K562 (cell line): Measurements from ENCODE around the gene PCCA. TPM values are rescaled to one million over a fixed set of nuclear protein-coding genes. Genes with fewer than 3 reads are reported as not detected.

ENCODE experiments used
- ATAC-seq: fragments of 200-7000 bp; cut with Tn5 transposase; 3 replicates; pipeline ENCODE4 v1.9.1; 2020; ENCODE audit warnings: moderate library complexity
- BruUV-seq: library from RNA; stranded (reverse); fragments of 400-500 nt; replicated peaks from 2 replicates; lab custom pipeline; 2021; lab: Mats Ljungman, UMichigan
- CTCF ChIA-PET: fragments of 300-600 bp; formaldehyde crosslinking; extraction: SDS; loops from one replicate; lab custom pipeline; 2021; ENCODE audit warnings: low intra/inter-chr PET ratio; lab: Yijun Ruan, JAX
- POLR2A ChIA-PET: fragments of 300-600, 350-650 bp; sonication (Branson Sonifier 250); formaldehyde crosslinking; extraction: SDS; loops from one replicate; lab custom pipeline; 2021; ENCODE audit warnings: antibody characterized with exemption, inconsistent platforms; lab: Yijun Ruan, JAX
- DNase-seq, 4 experiments: peaks; one replicate each; pipeline versions ENCODE4 v3.0.0 to v3.0.0-alpha.2; 2011 to 2018; ENCODE audit warnings: low spot score in 3 of 4, mixed read lengths in 3 of 4; ENCODE audit errors: extremely low read depth in 1 of 4
- FAIRE-seq: peaks from 2 replicates; lab custom pipeline; 2011; peaks lifted over from hg19 to GRCh38; lab: Jason Lieb, UNC
- H2AFZ ChIP-seq: 2 replicates; pipeline ENCODE4 v1.6.0; 2011; ENCODE audit warnings: low read depth, low read length, control low read depth, inconsistent platforms
- H3K27ac ChIP-seq: fragments of 200-600 bp; 3 replicates; pipeline ENCODE4 v1.8.0; 2011; ENCODE audit warnings: low read depth, mild to moderate bottlenecking, control low read depth, inconsistent platforms, low read length, moderate library complexity, mixed read lengths; ENCODE audit errors: extremely low read depth
- H3K27me3 ChIP-seq, 2 experiments: fragments of 300-600 bp in 1 of 2; 2 replicates in 1 of 2; 3 replicates in 1 of 2; pipeline versions ENCODE4 v1.6.0 to v1.8.0; 2011; ENCODE audit warnings: inconsistent platforms in 2 of 2, low read length in 2 of 2, mild to moderate bottlenecking in 1 of 2, mixed read lengths in 1 of 2, moderate library complexity in 1 of 2; ENCODE audit not compliant: control insufficient read depth in 2 of 2, insufficient read depth in 2 of 2
- H3K36me3 ChIP-seq: fragments of 300-600 bp; 3 replicates; pipeline ENCODE4 v1.8.0; 2011; ENCODE audit warnings: mild to moderate bottlenecking, low read length, inconsistent platforms; ENCODE audit not compliant: control insufficient read depth, insufficient read depth
- H3K4me1 ChIP-seq, 2 experiments: fragments of 200-600 bp in 1 of 2; replicated peaks in 1 of 2; 2 replicates in 1 of 2; 3 replicates in 1 of 2; pipeline versions ENCODE4 v1.5.1 to v1.8.0; 2011; ENCODE audit warnings: inconsistent platforms in 2 of 2, low read length in 2 of 2, mild to moderate bottlenecking in 1 of 2, mixed read lengths in 1 of 2, moderate library complexity in 1 of 2; ENCODE audit not compliant: control insufficient read depth in 2 of 2, insufficient read depth in 2 of 2
- H3K4me2 ChIP-seq: 2 replicates; pipeline ENCODE4 v1.6.1; 2011; ENCODE audit warnings: low read length, control low read depth, inconsistent platforms, mixed read lengths; ENCODE audit not compliant: insufficient read depth
- H3K4me3 ChIP-seq: fragments of 200-600 bp; sonication (generic), shearing (Covaris generic); 2 replicates; pipeline ENCODE4 v1.5.1; 2016; ENCODE audit warnings: control low read depth, inconsistent platforms
- H3K79me2 ChIP-seq: fragments of 200-600 bp; 3 replicates; pipeline ENCODE4 v1.8.0; 2011; ENCODE audit warnings: low read length, inconsistent platforms; ENCODE audit not compliant: control insufficient read depth, insufficient read depth
- H3K9ac ChIP-seq, 2 experiments: 2 replicates each; pipeline versions ENCODE4 v1.6.0 to v1.6.1; 2011; ENCODE audit warnings: low read depth in 2 of 2, low read length in 2 of 2, control low read depth in 1 of 2, inconsistent platforms in 1 of 2, mild to moderate bottlenecking in 1 of 2, mixed read lengths in 1 of 2; ENCODE audit not compliant: insufficient read depth in 1 of 2
- H3K9me1 ChIP-seq: one replicate; pipeline ENCODE4 v1.6.0; 2011; ENCODE audit warnings: inconsistent platforms, mild to moderate bottlenecking, low read length, moderate library complexity; ENCODE audit not compliant: control insufficient read depth, insufficient read depth
- H3K9me3 ChIP-seq: replicated peaks from 2 replicates; pipeline ENCODE4 v1.5.1; 2011; ENCODE audit warnings: low read depth, low read length, inconsistent platforms; ENCODE audit not compliant: control insufficient read depth, insufficient read depth
- H4K20me1 ChIP-seq: replicated peaks from 2 replicates; pipeline ENCODE4 v1.6.1; 2011; ENCODE audit warnings: low read length, inconsistent platforms, mixed read lengths; ENCODE audit not compliant: control insufficient read depth, insufficient read depth
- ATF2 ChIP-seq: sonication (generic); formaldehyde crosslinking; IDR thresholded peaks from 2 replicates; pipeline ENCODE4 v1.8.1; 2022; ENCODE audit warnings: missing genetic modification reagents
- DACH1 ChIP-seq: fragments of 450-650 bp; IDR thresholded peaks from 2 replicates; pipeline ENCODE4 v1.6.1; 2018; ENCODE audit not compliant: partially characterized antibody
- MCM5 ChIP-seq: fragments of 450-650 bp; IDR thresholded peaks from 2 replicates; pipeline ENCODE4 v1.6.1; 2016; ENCODE audit warnings: low read depth
- NCOR1 ChIP-seq: fragments of 450-650 bp; IDR thresholded peaks from 2 replicates; pipeline ENCODE4 v1.6.1; 2016; ENCODE audit warnings: mild to moderate bottlenecking, moderate library complexity
- SRSF1 ChIP-seq: fragments of 200-400 bp; formaldehyde crosslinking; IDR thresholded peaks from 2 replicates; pipeline ENCODE4 v1.6.1; 2017; ENCODE audit warnings: mild to moderate bottlenecking, low read depth, low read length, moderate library complexity
- ZBTB1 ChIP-seq: sonication (generic); formaldehyde crosslinking; IDR thresholded peaks from 2 replicates; pipeline ENCODE4 v1.8.1; 2023; ENCODE audit warnings: missing genetic modification reagents, low read depth, mild to moderate bottlenecking, borderline replicate concordance
- ZNF324 ChIP-seq: fragments of 250-450 bp; sonication (Bioruptor Pico); IDR thresholded peaks from 2 replicates; pipeline ENCODE4 v1.4.0; 2020; ENCODE audit warnings: mild to moderate bottlenecking
- WGBS: fragments of 100-300 bp; shearing (Covaris generic); methylation state at CpG from one replicate; pipeline ENCODE4 v1.1.6; 2016; ENCODE audit warnings: low coverage, mixed read lengths; ENCODE audit not compliant: insufficient coverage; ENCODE audit errors: missing lambda C conversion rate; 5-methylcytosine and 5-hydroxymethylcytosine counted together
- in situ Hi-C: fragments of 300-500 bp; cut with MboI; formaldehyde crosslinking; loops from 4 replicates; pipeline ENCODE4 v1.15.0; 2018; ENCODE audit warnings: inconsistent platforms, mixed read lengths
- intact Hi-C: fragments of 100-400 bp; cut with micrococcal nuclease; formaldehyde crosslinking; loops from 2 replicates; pipeline ENCODE4 v1.14.2; 2022
- polyA plus RNA-seq, 8 experiments: library from polyadenylated mRNA; depleted of rRNA in 4 of 8; stranded (reverse) in 5 of 8; unstranded in 3 of 8; fragments of >200 nt; fragmentation: Nextera tagmentation in 2 of 8; fragmentation: Illumina TruSeq in 1 of 8; extraction: Ambion mirVana in 2 of 8; extraction: Trizol in 1 of 8; gene quantifications; 2 replicates each; pipeline versions ENCODE4 v1.2.1 to v1.2.3, GENCODE V29; 2011 to 2014; ENCODE audit warnings: inconsistent platforms in 1 of 8, missing spikeins in 1 of 8
- total RNA-seq, 7 experiments: library from RNA; depleted of rRNA in 6 of 7; stranded (reverse); fragments of >200 nt in 6 of 7; fragmentation: Illumina TruSeq in 2 of 7; extraction: Trizol in 2 of 7; gene quantifications; 2 replicates each; pipeline versions ENCODE4 v1.2.1 to v1.2.3, GENCODE V29; 2011 to 2021; ENCODE audit warnings: low replicate concordance in 1 of 7
- TF ChIP-seq, protein P1 (sequence below): fragments of 450-650 bp; IDR thresholded peaks from 2 replicates; pipeline ENCODE4 v1.6.1; 2016; ENCODE audit warnings: mild to moderate bottlenecking, moderate library complexity

The PCCA gene
- total and polyA plus RNA-seq, 9 of the 15 experiments (the other 6 are each of a cell fraction or from before 2014, with no cell fraction given): 5.2 to 14.1 (median 9.7) TPM

- Histone ChIP-seq H3K27ac (no peak overlapping the region), H3K4me1 (no peaks in the 10 kb centered on the region), H4K20me1 (no peaks in the 10 kb centered on the region), H2AFZ (no peak overlapping the region), H3K4me2 (no peak overlapping the region), H3K79me2 (no peaks in the 10 kb centered on the region), H3K36me3 (no peaks in the 10 kb centered on the region), H3K4me3 (no peak overlapping the region), H3K9me3 (no peaks in the 10 kb centered on the region), H3K27me3 (no peaks in the 10 kb centered on the region), H3K9ac (no peak overlapping the region), H3K9me1 (no peaks in the 10 kb centered on the region)
- TF ChIP-seq, protein P1, sequence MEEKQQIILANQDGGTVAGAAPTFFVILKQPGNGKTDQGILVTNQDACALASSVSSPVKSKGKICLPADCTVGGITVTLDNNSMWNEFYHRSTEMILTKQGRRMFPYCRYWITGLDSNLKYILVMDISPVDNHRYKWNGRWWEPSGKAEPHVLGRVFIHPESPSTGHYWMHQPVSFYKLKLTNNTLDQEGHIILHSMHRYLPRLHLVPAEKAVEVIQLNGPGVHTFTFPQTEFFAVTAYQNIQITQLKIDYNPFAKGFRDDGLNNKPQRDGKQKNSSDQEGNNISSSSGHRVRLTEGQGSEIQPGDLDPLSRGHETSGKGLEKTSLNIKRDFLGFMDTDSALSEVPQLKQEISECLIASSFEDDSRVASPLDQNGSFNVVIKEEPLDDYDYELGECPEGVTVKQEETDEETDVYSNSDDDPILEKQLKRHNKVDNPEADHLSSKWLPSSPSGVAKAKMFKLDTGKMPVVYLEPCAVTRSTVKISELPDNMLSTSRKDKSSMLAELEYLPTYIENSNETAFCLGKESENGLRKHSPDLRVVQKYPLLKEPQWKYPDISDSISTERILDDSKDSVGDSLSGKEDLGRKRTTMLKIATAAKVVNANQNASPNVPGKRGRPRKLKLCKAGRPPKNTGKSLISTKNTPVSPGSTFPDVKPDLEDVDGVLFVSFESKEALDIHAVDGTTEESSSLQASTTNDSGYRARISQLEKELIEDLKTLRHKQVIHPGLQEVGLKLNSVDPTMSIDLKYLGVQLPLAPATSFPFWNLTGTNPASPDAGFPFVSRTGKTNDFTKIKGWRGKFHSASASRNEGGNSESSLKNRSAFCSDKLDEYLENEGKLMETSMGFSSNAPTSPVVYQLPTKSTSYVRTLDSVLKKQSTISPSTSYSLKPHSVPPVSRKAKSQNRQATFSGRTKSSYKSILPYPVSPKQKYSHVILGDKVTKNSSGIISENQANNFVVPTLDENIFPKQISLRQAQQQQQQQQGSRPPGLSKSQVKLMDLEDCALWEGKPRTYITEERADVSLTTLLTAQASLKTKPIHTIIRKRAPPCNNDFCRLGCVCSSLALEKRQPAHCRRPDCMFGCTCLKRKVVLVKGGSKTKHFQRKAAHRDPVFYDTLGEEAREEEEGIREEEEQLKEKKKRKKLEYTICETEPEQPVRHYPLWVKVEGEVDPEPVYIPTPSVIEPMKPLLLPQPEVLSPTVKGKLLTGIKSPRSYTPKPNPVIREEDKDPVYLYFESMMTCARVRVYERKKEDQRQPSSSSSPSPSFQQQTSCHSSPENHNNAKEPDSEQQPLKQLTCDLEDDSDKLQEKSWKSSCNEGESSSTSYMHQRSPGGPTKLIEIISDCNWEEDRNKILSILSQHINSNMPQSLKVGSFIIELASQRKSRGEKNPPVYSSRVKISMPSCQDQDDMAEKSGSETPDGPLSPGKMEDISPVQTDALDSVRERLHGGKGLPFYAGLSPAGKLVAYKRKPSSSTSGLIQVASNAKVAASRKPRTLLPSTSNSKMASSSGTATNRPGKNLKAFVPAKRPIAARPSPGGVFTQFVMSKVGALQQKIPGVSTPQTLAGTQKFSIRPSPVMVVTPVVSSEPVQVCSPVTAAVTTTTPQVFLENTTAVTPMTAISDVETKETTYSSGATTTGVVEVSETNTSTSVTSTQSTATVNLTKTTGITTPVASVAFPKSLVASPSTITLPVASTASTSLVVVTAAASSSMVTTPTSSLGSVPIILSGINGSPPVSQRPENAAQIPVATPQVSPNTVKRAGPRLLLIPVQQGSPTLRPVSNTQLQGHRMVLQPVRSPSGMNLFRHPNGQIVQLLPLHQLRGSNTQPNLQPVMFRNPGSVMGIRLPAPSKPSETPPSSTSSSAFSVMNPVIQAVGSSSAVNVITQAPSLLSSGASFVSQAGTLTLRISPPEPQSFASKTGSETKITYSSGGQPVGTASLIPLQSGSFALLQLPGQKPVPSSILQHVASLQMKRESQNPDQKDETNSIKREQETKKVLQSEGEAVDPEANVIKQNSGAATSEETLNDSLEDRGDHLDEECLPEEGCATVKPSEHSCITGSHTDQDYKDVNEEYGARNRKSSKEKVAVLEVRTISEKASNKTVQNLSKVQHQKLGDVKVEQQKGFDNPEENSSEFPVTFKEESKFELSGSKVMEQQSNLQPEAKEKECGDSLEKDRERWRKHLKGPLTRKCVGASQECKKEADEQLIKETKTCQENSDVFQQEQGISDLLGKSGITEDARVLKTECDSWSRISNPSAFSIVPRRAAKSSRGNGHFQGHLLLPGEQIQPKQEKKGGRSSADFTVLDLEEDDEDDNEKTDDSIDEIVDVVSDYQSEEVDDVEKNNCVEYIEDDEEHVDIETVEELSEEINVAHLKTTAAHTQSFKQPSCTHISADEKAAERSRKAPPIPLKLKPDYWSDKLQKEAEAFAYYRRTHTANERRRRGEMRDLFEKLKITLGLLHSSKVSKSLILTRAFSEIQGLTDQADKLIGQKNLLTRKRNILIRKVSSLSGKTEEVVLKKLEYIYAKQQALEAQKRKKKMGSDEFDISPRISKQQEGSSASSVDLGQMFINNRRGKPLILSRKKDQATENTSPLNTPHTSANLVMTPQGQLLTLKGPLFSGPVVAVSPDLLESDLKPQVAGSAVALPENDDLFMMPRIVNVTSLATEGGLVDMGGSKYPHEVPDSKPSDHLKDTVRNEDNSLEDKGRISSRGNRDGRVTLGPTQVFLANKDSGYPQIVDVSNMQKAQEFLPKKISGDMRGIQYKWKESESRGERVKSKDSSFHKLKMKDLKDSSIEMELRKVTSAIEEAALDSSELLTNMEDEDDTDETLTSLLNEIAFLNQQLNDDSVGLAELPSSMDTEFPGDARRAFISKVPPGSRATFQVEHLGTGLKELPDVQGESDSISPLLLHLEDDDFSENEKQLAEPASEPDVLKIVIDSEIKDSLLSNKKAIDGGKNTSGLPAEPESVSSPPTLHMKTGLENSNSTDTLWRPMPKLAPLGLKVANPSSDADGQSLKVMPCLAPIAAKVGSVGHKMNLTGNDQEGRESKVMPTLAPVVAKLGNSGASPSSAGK: no peak
- no peak for TF ChIP-seq DACH1
- no peak for TF ChIP-seq SRSF1
- no peak for TF ChIP-seq ZNF324 (CRISPR knock-in tag)
- no peak for TF ChIP-seq ZBTB1 (CRISPR knock-in tag)
- no peak for TF ChIP-seq ATF2
- no peak for TF ChIP-seq MCM5
- no peak for TF ChIP-seq NCOR1
- no peak for DNase-seq
- in situ Hi-C loops (no loop called here), intact Hi-C loops (no loop called here)
- ChIA-PET CTCF (no interaction called here), POLR2A (no interaction called here)
- no peak for FAIRE-seq
- no CpG with 5 or more reads among the region's 1 CpG for WGBS
- no TSS peak for BruUV-seq
- ATAC-seq: no peak
These were observed 50.1 kb downstream of the PCCA start for GRCh38 chr13:100138859-100139491.
